Thyroid gland (tissue), 4 donors: ENCODE results near the gene TAF8.

Experiments
- CTCF ChIP-seq, 6 experiments: fragments of 200-600 bp in 3 of 6; fragments of 450-650 bp in 3 of 6; sonication (generic) in 3 of 6; IDR thresholded peaks; one replicate each; pipeline ENCODE4 v1.5.1; 2016 to 2019; ENCODE audit warnings: antibody characterized with exemption in 6 of 6, mild to moderate bottlenecking in 2 of 6, inconsistent platforms in 1 of 6, moderate library complexity in 1 of 6
- POLR2A ChIP-seq, 2 donors: fragments of 450-650 bp; IDR thresholded peaks; one replicate each; pipeline ENCODE4 v1.6.1; 2017; ENCODE audit warnings: antibody characterized with exemption in 2 of 2, mild to moderate bottlenecking in 2 of 2, moderate library complexity in 1 of 2

DNA sequence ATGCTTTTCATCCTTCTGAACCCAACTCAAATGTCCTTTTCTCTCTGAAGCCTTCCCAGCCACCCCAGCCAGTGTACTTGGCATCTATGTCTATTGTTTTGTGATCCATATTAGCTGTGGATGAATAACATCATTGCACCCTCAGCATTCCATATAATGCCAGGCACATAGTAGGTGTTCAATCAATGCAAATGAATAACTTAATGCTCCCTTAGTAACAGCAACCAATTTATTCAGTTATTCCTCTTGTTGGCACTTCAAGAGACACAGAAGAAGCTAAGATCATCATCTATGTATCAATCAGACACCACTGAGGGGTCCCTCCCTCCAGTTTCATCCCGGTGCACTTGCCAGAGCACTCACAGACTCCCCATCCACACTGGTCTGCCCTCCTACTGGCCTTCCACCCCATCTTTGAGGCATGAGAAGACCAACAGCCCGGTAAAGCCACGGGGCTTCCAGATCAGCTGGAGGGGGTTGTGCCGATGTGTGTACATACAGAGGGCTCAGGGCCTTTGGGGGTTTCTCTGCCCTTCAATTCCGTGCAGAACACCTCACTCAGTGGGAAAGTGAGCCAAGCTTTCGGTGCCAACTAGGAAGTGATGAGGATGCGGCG lies 2.4 kb upstream of the TAF8 start:
- TF ChIP-seq POLR2A (IDR thresholded peaks at IDR 0.05) (no peak), CTCF (IDR thresholded peaks at IDR 0.05) (no peak)
